Activated effector memory CD4-positive, alpha-beta T cell treated with anti-CD3 and anti-CD28 coated beads, Interleukin-2, amount 50 U/mL, for 16 hours (primary cell): ENCODE data around the gene MIER2.
"Not testable (repeated sequence)": the region's sequence is repeated elsewhere in the genome, so short reads cannot be mapped to it uniquely, and the experiment has no call there.

ENCODE experiments used
- DNase-seq: peaks from one replicate; pipeline ENCODE4 v3.0.0-alpha.2; 2020

MIER2 gene

DNA sequence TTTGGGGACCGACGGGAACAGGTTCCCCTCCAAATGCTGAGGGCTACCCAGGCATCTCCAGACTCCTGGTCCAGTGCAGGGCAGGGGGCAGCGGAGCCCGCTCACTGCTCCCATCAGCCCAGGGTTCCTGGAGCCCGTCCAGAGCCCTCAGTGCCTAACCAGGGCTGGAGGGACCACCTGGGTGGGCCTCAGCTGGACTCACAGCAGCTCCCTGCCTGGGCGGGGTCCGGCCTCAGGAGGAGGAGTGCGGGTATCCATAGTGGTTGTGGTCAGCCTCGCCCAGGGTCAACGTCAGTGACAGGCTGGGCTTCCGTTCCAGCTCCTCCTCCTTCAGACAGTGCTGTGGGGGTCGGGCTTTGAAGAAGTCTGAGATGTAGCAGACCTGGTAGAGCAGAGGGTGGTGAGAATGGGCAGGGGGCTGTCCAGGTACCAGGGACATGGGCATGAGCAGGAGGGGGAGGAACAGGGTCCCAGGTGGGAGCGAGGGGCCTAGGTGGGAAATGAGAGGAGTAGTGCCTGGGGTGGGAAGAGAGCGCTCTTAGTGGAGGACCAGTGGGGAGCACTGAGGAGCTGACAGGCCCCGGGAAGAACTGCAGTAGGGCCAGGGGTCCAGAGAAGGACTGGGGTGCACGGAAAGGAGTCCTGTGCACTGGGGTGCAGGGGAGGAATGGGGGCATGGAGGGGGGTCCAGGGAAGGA is 63.3 kb downstream of the MIER2 start:
- no peak for DNase-seq

DNA sequence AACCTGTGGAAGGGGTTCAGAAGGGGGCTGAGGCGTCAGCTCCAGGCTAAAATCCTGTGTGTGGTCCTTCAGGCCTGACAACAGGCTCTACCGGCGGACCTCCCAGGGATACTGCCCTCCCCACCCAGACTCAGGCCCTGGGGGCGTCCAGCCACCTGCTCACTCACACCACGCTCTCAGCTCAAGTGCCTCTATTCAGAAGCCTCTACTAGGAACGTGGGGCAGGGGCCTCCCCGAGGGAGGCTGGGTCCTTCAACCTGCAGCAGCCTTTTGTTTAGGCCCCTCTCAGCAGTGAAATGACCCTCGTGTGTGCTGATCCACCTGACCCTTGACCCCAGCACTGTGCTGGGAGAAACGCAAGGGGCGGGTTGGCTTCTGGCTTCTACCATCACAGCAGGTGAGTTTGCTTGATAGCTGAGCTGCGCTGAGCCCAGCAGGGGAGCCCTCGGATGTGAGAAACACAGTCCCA is 64.0 kb downstream of the MIER2 start:
- DNase-seq: no peak

- no peak for DNase-seq
Observed at GRCh38 chr19:279656-280055, 64.9 kb downstream of the MIER2 start.

- no peak for DNase-seq
Observed at GRCh38 chr19:279231-279630, 65.4 kb downstream of the MIER2 start.

GRCh38 chr19:277581-278165 is 66.9 kb downstream of the MIER2 start:
- no peak for DNase-seq

GRCh38 chr19:277131-277530 is 67.5 kb downstream of the MIER2 start:
- no peak for DNase-seq

DNA sequence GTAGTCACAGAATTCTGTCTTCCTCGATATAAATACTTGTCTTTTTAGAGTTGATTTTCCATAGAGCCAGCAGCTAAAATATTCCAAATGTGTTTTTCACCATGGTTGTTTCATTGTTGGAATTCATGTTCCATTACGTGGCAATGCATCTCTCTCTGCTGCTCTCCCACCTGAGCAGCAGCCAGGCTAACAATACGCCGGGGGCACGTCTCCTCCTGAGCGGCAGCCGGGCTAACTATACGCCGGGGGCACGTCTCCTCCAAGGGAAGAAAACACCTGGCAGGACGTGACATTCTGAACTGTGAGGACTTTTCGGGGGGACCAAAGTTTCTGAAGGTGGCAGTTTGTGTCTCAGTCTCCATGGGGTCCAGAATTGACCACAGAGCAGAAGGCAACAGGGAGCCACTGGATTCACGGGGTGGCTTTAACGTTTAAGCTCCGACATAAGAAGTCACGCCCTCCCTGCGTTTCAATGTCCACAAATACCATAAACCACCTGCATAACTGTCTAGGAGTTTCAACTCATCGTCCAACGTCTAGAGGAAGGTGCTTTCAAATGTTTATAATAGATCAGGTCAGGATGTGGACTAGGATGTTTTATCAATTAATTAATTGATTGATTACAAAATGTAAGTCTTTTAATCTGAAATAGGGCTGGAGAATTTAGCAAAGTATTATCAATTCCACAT is 68.5 kb downstream of the MIER2 start:
- DNase-seq: no peak

DNA sequence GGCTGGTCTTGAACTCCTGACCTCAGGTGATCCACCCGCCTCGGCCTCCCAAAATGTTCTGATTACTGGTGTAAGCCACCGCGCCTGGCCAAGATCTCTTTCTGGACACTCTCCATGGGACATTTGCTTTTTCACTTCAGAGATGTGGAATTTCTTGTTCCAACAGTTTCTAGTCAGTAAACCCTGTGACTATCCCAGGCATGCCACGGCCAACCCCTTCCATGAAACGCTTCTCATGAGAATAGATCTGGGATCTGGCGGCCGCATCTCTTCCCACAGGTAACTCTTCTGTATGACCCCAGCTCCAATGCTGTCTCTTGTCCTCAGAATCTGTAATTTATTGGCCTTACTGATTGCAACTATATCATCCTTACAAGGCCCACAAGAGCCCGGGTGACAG is 69.6 kb downstream of the MIER2 start:
- DNase-seq: no peak

GRCh38 chr19:273393-273792 is 71.2 kb downstream of the MIER2 start:
- no peak for DNase-seq

DNA sequence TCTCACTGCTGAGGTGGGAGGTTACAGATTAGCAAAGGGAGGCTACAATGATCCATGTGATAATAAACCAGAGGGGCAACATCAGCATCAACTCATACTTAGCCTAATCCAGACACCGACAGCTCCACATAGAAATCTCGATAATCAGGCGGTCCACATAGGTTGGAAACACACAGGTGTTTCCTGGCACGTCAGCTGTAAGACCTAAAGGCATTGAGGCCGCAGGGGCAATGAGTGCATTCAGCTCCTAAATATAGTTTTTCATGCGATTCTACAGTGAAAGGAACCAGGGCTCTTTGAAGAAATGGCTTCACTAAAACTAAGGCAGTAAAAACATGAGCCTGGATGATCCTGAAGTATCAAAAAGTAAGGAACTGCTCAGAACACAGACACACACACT is 72.7 kb downstream of the MIER2 start:
- no peak for DNase-seq

- DNase-seq: not testable (repeated sequence)
Observed at GRCh38 chr19:270766-271318, 73.8 kb downstream of the MIER2 start.

GRCh38 chr19:269241-269640 is 75.4 kb downstream of the MIER2 start:
- no peak for DNase-seq

GRCh38 chr19:262125-262524 is 82.5 kb downstream of the MIER2 start:
- no peak for DNase-seq

GRCh38 chr19:256804-257203 is 87.8 kb downstream of the MIER2 start:
- DNase-seq: not testable (repeated sequence)
